Testis (tissue), 3 donors: ENCODE results near the gene SATB2. TPM values are rescaled to one million over a fixed set of nuclear protein-coding genes. Genes with fewer than 3 reads are reported as not detected.

Source experiments
- DNase-seq: peaks from one replicate; pipeline ENCODE4 v3.0.0-alpha.2; 2019
- H3K27ac ChIP-seq, 2 donors: fragments of 200-600 bp; sonication (generic); one replicate each; pipeline ENCODE4 v1.5.1; 2019
- H3K27me3 ChIP-seq: fragments of 200-600 bp; sonication (generic); one replicate; pipeline ENCODE4 v1.5.1; 2019
- H3K36me3 ChIP-seq: fragments of 200-600 bp; sonication (generic); one replicate; pipeline ENCODE4 v1.5.1; 2017; ENCODE audit warnings: low read depth; ENCODE audit errors: missing control alignments
- H3K4me1 ChIP-seq: fragments of 200-600 bp; sonication (generic); one replicate; pipeline ENCODE4 v1.5.1; 2019
- H3K4me3 ChIP-seq, 2 donors: fragments of 200-600 bp; sonication (generic); one replicate each; pipeline ENCODE4 v1.5.1; 2017 to 2019
- H3K9me3 ChIP-seq: fragments of 200-600 bp; sonication (generic); one replicate; pipeline ENCODE4 v1.5.1; 2017
- CTCF ChIP-seq, 3 experiments: fragments of 450-650 bp in 2 of 3; fragments of 200-600 bp in 1 of 3; sonication (generic) in 1 of 3; IDR thresholded peaks; one replicate each; pipeline ENCODE4 v1.5.1; 2016 to 2019; ENCODE audit warnings: antibody characterized with exemption in 3 of 3, mild to moderate bottlenecking in 2 of 3, moderate library complexity in 1 of 3
- POLR2A ChIP-seq: fragments of 450-650 bp; IDR thresholded peaks from one replicate; pipeline ENCODE4 v1.6.1; 2017; ENCODE audit warnings: antibody characterized with exemption, mild to moderate bottlenecking, moderate library complexity
- WGBS, 2 donors: methylation state at CpG; one replicate each; pipeline ENCODE4 v1.1.5; 2018; 5-methylcytosine and 5-hydroxymethylcytosine counted together
- intact Hi-C: fragments of 100-400 bp; cut with DNase I; formaldehyde crosslinking; loops from one replicate; pipeline ENCODE4 v1.15.1; 2023; ENCODE audit warnings: low total_unique reads
- polyA plus RNA-seq: library from polyadenylated mRNA; stranded (reverse); fragments of 350-450 nt; fragmentation: Illumina TruSeq; extraction: RNeasy Lipid Tissue Mini Kit (QIAGEN cat#74804); gene quantifications from one replicate; pipeline ENCODE4 v1.2.3, GENCODE V29; 2014; ENCODE audit warnings: low read depth, low replicate concordance; ENCODE audit not compliant: insufficient read depth
- total RNA-seq, 2 donors: library from RNA; depleted of rRNA; stranded (reverse); fragments of >200 nt; gene quantifications; one replicate each; pipeline ENCODE4 v1.2.3, GENCODE V29; 2016

The SATB2 gene
- total and polyA plus RNA-seq, 3 donors from 2014 or later: 5.1 to 15.1 (median 14.1) TPM

GRCh38 chr2:199419428-199419827, 38.3 kb downstream of the SATB2 start:
- Histone ChIP-seq H3K27me3 (no peaks in the 10 kb centered on the region), H3K36me3 (no peaks in the 10 kb centered on the region), H3K9me3 (no peaks in the 10 kb centered on the region), H3K27ac (no peak overlapping the region), H3K4me1 (no peaks in the 10 kb centered on the region), H3K4me3 (no peak overlapping the region)
- no peak for DNase-seq
- whole genome bisulfite sequencing, 2 donors: 75 to 80% methylated on average over 5 of the region's 5 CpGs
- intact Hi-C loops: no loop called here
- TF ChIP-seq POLR2A: no peak
- TF ChIP-seq CTCF (IDR thresholded peaks at IDR 0.05): no peak

GRCh38 chr2:199414465-199414864, 43.3 kb downstream of the SATB2 start:
- H3K36me3 ChIP-seq: no peaks in the 10 kb centered on the region
- H3K4me3 ChIP-seq: no peak overlapping the region
- H3K27me3 ChIP-seq: no peaks in the 10 kb centered on the region
- no peak for DNase-seq
- intact Hi-C loops: no loop called here
- TF ChIP-seq POLR2A (no peak), CTCF (IDR thresholded peaks at IDR 0.05) (no peak)
- H3K4me1 ChIP-seq: no peaks in the 10 kb centered on the region
- 88 to 89% methylated on average over 6 to 7 of the region's 7 CpGs for WGBS, 2 donors
- no peak overlapping the region for H3K27ac ChIP-seq
- no peaks in the 10 kb centered on the region for H3K9me3 ChIP-seq

- Histone ChIP-seq H3K36me3 (no peaks in the 10 kb centered on the region), H3K27ac (no peak overlapping the region), H3K9me3 (no peaks in the 10 kb centered on the region), H3K4me1 (no peaks in the 10 kb centered on the region), H3K4me3 (no peak overlapping the region), H3K27me3 (no peaks in the 10 kb centered on the region)
- DNase-seq: no peak
- WGBS, 2 donors: 86 to 99% methylated on average over 3 of the region's 3 CpGs
- no peak for TF ChIP-seq CTCF (IDR thresholded peaks at IDR 0.05)
- TF ChIP-seq POLR2A: no peak
- intact Hi-C loops: no loop called here
Observed at GRCh38 chr2:199414001-199414400, 43.7 kb downstream of the SATB2 start.

- TF ChIP-seq CTCF (IDR thresholded peaks at IDR 0.05) (no peak), POLR2A (no peak)
Observed at GRCh38 chr2:199409759-199410529, 47.8 kb downstream of the SATB2 start.

GRCh38 chr2:199407421-199407820, 50.3 kb downstream of the SATB2 start:
- H3K9me3 ChIP-seq: no peaks in the 10 kb centered on the region
- no peak overlapping the region for H3K27ac ChIP-seq
- no peak for DNase-seq
- intact Hi-C loops: no loop called here
- no peaks in the 10 kb centered on the region for H3K27me3 ChIP-seq
- no peaks in the 10 kb centered on the region for H3K4me1 ChIP-seq
- no peak overlapping the region for H3K4me3 ChIP-seq
- no peaks in the 10 kb centered on the region for H3K36me3 ChIP-seq
- TF ChIP-seq CTCF (IDR thresholded peaks at IDR 0.05) (no peak), POLR2A (no peak)

More at GRCh38 chr2:199409759-199410529, 47.8 kb downstream of the SATB2 start:
- 58 to 73% methylated on average over 4 of the region's 4 CpGs for WGBS, 2 donors
- no peaks in the 10 kb centered on the region for H3K4me1 ChIP-seq
- no peaks in the 10 kb centered on the region for H3K9me3 ChIP-seq
- no peaks in the 10 kb centered on the region for H3K27me3 ChIP-seq
- no peak overlapping the region for H3K27ac ChIP-seq
- no peaks in the 10 kb centered on the region for H3K36me3 ChIP-seq
- intact Hi-C loops: no loop called here
- H3K4me3 ChIP-seq: no peak overlapping the region
- DNase-seq: no peak
